GM12874 (cell line): ENCODE data around the gene ZNF541.

Experiments used
- CTCF ChIP-seq: IDR thresholded peaks from 2 replicates; pipeline ENCODE4 v1.5.1; 2011; ENCODE audit warnings: low read depth, mild to moderate bottlenecking, control low read depth, low read length, moderate library complexity; ENCODE audit not compliant: insufficient read depth

ZNF541 gene

GRCh38 chr19:47537493-47537892 is 35.5 kb downstream of the ZNF541 start:
- no peak for TF ChIP-seq CTCF

GRCh38 chr19:47534628-47535027 is 38.3 kb downstream of the ZNF541 start:
- no peak for TF ChIP-seq CTCF

- no peak for TF ChIP-seq CTCF
These were observed 41.1 kb downstream of the ZNF541 start for GRCh38 chr19:47531640-47532387.

- no peak for TF ChIP-seq CTCF
These were observed 43.8 kb downstream of the ZNF541 start for GRCh38 chr19:47529018-47529742.

GRCh38 chr19:47526798-47527197 is 46.1 kb downstream of the ZNF541 start:
- TF ChIP-seq CTCF = no peak

- no peak for TF ChIP-seq CTCF
These were observed 49.5 kb downstream of the ZNF541 start for GRCh38 chr19:47523473-47523872.
